Measurements from ENCODE around the gene CD99L2.
A peak's percentile ranks its signal among the peaks of the same experiment; 100 is the strongest.

Gene CD99L2

DNA sequence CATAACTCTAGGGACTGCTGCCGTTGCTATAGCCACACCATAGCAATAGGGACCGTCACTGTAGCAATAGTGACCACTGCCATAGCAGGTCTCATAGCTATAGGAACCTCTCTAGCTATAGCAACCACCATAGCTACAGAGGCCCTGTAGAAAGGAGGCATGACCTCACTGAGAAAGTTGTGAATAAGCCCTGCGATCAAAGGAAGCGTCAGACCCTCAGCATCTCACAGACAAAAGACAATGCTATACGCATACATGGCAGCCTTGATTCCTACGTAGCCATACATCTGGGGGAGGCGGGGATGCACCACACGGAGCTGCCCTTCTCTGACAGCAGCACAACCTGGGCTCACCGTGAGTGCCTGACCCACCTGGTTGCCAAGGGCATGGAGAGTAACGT is 116.8 kb downstream of the CD99L2 start:
- DNase-seq (ENCODE audit: low read depth), result no peak

DNA sequence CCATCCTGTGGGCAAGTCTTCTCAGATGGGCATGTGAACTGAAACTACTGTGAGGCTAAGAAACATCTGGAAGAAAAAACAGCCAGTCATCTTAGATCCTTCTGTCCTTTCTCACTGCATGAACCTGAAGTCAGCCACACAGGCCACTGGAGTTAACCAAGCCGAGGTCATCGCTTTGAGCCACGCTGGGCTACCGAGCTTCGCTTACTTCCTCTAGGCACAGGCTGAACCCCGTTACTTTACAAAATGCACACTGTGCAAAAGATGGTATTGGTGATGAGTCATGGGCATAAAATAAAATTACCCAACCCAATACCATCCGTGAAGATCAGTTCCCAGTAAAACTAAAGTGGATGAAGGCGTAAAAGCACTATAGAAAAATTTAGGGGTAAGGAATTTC is 119.1 kb downstream of the CD99L2 start:
- DNase-seq (ENCODE audit: low read depth), result no peak

GRCh38 chrX:150777328-150777992 is 121.0 kb downstream of the CD99L2 start:
- DNase-seq (ENCODE audit: low read depth), result no peak

GRCh38 chrX:150775569-150776350 is 122.7 kb downstream of the CD99L2 start:
- no peak for DNase-seq (ENCODE audit: low read depth)

DNA sequence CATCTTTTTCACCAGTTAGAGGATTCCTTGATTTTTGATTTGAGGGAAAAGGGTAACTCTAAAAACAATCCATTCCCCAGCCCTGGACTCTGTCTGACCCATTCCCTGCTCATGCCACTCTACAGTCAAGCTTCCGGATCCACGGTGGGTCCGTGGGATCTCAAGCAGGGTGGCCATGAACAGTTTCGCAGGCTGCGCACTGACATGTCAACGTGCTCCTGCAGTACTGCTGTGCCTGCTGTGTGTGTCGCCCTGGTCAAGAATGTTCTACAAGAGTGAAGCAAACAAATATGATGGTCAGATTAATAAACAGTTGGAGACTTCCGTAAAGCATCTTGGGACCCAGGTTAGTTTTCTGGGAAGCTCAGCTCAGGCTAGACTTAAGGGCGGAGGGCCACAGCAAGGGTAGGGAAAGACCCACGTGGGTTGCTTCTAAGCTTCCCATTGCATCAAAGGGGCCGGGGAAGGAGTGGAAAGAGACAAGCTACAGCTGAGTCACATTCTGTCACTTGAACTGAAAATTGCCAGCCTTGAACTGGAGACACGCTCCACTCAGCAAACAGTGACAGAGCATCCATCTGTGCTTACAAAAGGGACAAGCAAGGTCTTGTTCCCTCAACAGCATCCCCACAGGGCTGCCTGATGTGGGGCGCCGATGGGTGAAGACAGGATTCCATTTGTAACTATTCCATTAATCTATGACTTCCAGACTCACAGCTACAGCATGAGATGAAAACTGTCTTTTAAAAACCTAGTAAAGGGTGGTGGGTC is 123.5 kb downstream of the CD99L2 start:
- DNase-seq (ENCODE audit: low read depth), result no peak

- DNase-seq (ENCODE audit: low read depth), result no peak
Observed at GRCh38 chrX:150773634-150774033, 124.8 kb downstream of the CD99L2 start.

- DNase-seq (ENCODE audit: low read depth), result no peak
Observed at GRCh38 chrX:150773117-150773516, 125.4 kb downstream of the CD99L2 start.

- peak; percentile 73 for DNase-seq (ENCODE audit: low read depth)
Observed at GRCh38 chrX:150772150-150772970, 126.1 kb downstream of the CD99L2 start.

GRCh38 chrX:150771116-150771515 is 127.4 kb downstream of the CD99L2 start:
- DNase-seq (ENCODE audit: low read depth), result no peak

DNA sequence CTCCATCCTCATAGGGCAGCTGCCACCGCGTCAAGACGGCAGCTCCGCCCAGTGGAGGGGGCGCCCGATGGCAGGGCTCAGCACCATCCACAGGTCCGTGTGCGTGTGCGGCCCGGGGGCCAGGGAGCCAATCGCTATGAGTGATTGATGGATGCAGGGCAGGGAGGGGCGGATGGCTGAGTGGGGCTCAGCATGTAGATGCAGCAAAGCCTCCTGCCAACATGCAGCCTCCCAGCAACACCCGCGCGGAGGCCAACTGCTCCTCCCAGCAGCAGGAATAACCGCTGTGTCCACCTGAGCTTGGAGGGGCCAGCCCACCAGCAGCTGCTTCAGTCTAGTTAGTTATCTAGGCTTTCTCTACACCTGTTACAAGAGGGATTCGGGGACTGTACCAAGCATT is 127.8 kb downstream of the CD99L2 start:
- DNase-seq (ENCODE audit: low read depth), result no peak

GRCh38 chrX:150769408-150769807 is 129.1 kb downstream of the CD99L2 start:
- no peak for DNase-seq (ENCODE audit: low read depth)

- DNase-seq (ENCODE audit: low read depth), result no peak
Observed at GRCh38 chrX:150768580-150769190, 129.8 kb downstream of the CD99L2 start.

- no peak for DNase-seq (ENCODE audit: low read depth)
Observed at GRCh38 chrX:150768132-150768485, 130.4 kb downstream of the CD99L2 start.

DNA sequence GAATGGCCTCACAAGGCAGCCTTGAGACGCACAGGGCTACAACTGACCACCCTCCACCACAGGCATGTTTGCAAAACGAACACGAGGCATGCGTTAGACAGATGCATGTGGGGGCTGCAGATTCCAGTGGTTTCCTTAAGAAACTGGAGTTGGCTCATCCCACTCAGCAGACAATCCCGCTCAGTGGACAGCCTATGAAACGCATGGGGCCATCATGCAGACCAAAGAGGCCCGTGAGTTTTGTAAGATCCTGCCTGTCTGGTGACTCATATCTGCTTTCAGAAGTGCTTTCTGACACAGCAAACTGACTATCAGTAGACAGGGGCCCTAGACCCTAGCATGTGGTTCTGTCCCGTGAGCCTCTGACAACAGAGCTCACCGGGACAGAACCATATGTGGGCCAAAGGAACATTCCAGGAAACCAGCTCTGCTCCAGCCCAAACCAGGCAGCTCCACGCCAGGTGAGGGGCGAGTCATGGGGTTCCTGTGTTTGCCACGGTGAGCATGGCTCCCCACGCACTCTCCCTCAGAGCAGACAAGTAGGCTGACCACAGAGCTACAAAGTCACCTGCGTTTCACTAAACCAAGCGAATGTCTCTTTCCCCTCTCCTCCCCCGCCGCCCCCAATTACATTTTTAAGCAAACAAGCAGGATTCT is 130.9 kb downstream of the CD99L2 start:
- peak; percentile 83 for DNase-seq (ENCODE audit: low read depth)

- DNase-seq (ENCODE audit: low read depth), result no peak
Observed at GRCh38 chrX:150767045-150767395, 131.4 kb downstream of the CD99L2 start.

GRCh38 chrX:150766351-150767044 is 132.0 kb downstream of the CD99L2 start:
- peak; percentile 9 for DNase-seq (ENCODE audit: low read depth)

GRCh38 chrX:150765782-150766350 is 132.6 kb downstream of the CD99L2 start:
- DNase-seq (ENCODE audit: low read depth), result no peak

DNA sequence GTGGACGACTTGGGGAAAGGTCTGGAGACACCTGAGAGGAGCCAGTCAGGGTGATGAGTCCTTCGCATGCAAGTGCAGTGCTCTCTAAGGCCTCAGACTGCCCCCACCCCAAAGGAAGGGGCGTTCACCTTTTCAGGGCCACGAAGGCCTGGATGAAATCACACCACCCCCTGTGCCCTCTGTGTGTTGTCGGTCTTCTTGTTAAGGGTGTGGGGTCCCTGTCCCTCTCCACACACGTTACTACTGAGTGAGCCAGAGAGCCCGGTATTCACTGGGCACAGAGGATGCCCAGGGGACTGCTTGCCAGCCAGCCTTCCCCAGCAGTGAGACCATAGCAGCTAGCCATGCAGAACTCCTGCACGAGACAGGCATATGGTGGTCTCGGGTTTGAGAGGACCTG is 133.2 kb downstream of the CD99L2 start:
- DNase-seq (ENCODE audit: low read depth), result no peak

DNA sequence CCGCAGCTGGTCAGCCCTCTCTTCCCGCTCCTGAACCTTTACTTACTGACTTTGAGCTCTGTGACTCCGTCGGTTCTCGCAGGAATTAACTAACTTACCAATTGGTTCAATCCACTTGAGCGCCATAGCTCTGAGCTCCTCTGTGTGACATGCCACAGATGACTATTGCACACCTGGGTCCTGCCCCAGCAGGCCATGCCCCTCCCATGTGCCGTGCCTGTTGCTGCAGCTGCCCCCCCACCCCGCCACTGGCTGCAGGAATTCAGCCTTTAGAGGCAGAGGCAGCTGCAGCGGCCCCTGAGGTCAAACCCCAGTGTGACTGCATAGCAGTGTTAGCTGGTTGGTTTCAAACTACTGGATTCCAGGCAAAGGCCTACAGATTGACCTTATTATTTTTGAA is 134.7 kb downstream of the CD99L2 start:
- no peak for DNase-seq (ENCODE audit: low read depth)

GRCh38 chrX:150763303-150763797 is 135.1 kb downstream of the CD99L2 start:
- DNase-seq (ENCODE audit: low read depth), result no peak

Measured in ELR (cell line).